ENCODE measurements around the gene NLGN2. TPM values are rescaled to one million over a fixed set of nuclear protein-coding genes. Genes with fewer than 3 reads are reported as not detected.

NLGN2 gene
- total RNA-seq, 1 experiment from 2014 or later = 76.7 TPM

DNA sequence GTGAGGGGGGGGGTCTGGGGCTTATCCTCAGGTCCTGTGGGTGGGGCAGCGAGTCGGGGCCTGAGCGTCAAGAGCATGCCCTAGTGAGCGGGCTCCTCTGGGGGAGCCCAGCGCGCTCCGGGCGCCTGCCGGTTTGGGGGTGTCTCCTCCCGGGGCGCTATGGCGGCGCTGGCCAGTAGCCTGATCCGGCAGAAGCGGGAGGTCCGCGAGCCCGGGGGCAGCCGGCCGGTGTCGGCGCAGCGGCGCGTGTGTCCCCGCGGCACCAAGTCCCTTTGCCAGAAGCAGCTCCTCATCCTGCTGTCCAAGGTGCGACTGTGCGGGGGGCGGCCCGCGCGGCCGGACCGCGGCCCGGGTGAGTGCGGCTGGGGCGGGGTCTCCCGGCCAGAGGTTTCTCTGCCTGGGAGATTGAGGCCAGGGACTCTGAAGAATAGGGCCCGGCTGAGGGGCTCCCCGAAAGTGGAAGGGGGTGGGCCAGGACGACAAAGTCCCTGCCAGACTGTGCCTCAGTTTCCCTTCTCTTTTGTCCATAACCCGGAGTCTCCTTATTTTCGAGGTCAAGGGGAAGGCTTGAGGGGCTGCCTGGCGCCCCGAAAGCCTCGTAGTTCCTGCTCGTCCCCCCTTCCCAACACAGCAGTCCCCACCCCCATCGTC, 31.9 kb downstream of the NLGN2 start, which contains the start of gene FGF11 (continued):
- peak; percentile 30; the same call in 1 of the 2 replicates for TF ChIP-seq FOXP1 (CRISPR knock-in tag; IDR thresholded peaks at IDR 0.05; ENCODE audit: borderline replicate concordance)
- no peak for TF ChIP-seq JAZF1 (CRISPR knock-in tag; IDR thresholded peaks at IDR 0.05)
- 0 out of 2 replicates have a peak, but pooled peaks have one; percentile 17 for TF ChIP-seq MYBL2 (CRISPR knock-in tag; IDR thresholded peaks at IDR 0.05)
- TF ChIP-seq, protein P1, sequence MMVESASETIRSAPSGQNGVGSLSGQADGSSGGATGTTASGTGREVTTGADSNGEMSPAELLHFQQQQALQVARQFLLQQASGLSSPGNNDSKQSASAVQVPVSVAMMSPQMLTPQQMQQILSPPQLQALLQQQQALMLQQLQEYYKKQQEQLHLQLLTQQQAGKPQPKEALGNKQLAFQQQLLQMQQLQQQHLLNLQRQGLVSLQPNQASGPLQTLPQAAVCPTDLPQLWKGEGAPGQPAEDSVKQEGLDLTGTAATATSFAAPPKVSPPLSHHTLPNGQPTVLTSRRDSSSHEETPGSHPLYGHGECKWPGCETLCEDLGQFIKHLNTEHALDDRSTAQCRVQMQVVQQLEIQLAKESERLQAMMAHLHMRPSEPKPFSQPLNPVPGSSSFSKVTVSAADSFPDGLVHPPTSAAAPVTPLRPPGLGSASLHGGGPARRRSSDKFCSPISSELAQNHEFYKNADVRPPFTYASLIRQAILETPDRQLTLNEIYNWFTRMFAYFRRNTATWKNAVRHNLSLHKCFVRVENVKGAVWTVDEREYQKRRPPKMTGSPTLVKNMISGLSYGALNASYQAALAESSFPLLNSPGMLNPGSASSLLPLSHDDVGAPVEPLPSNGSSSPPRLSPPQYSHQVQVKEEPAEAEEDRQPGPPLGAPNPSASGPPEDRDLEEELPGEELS (CRISPR knock-in tag; IDR thresholded peaks at IDR 0.05) = no peak
- TF ChIP-seq, protein P2, sequence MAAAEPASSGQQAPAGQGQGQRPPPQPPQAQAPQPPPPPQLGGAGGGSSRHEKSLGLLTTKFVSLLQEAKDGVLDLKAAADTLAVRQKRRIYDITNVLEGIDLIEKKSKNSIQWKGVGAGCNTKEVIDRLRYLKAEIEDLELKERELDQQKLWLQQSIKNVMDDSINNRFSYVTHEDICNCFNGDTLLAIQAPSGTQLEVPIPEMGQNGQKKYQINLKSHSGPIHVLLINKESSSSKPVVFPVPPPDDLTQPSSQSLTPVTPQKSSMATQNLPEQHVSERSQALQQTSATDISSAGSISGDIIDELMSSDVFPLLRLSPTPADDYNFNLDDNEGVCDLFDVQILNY (CRISPR knock-in tag; IDR thresholded peaks at IDR 0.05) = no peak
- TF ChIP-seq NR2C2 (CRISPR knock-in tag; IDR thresholded peaks at IDR 0.05) = no peak
- TF ChIP-seq ZBTB21 (CRISPR knock-in tag; IDR thresholded peaks at IDR 0.05; ENCODE audit: borderline replicate concordance) = no peak
- TF ChIP-seq ZNF219 (CRISPR knock-in tag; IDR thresholded peaks at IDR 0.05; ENCODE audit: borderline replicate concordance) = no peak
- TF ChIP-seq, protein P3, sequence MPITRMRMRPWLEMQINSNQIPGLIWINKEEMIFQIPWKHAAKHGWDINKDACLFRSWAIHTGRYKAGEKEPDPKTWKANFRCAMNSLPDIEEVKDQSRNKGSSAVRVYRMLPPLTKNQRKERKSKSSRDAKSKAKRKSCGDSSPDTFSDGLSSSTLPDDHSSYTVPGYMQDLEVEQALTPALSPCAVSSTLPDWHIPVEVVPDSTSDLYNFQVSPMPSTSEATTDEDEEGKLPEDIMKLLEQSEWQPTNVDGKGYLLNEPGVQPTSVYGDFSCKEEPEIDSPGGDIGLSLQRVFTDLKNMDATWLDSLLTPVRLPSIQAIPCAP (CRISPR knock-in tag; IDR thresholded peaks at IDR 0.05) = no peak
- TF ChIP-seq, protein P4, sequence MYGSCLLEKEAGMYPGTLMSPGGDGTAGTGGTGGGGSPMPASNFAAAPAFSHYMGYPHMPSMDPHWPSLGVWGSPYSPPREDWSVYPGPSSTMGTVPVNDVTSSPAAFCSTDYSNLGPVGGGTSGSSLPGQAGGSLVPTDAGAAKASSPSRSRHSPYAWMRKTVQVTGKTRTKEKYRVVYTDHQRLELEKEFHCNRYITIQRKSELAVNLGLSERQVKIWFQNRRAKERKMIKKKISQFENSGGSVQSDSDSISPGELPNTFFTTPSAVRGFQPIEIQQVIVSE (CRISPR knock-in tag; IDR thresholded peaks at IDR 0.05; ENCODE audit: borderline replicate concordance) = no peak
- TF ChIP-seq FOXK1 (CRISPR knock-in tag; IDR thresholded peaks at IDR 0.05) = 0 out of 2 replicates have a peak, but pooled peaks have one; percentile 6
- TF ChIP-seq, protein P5, sequence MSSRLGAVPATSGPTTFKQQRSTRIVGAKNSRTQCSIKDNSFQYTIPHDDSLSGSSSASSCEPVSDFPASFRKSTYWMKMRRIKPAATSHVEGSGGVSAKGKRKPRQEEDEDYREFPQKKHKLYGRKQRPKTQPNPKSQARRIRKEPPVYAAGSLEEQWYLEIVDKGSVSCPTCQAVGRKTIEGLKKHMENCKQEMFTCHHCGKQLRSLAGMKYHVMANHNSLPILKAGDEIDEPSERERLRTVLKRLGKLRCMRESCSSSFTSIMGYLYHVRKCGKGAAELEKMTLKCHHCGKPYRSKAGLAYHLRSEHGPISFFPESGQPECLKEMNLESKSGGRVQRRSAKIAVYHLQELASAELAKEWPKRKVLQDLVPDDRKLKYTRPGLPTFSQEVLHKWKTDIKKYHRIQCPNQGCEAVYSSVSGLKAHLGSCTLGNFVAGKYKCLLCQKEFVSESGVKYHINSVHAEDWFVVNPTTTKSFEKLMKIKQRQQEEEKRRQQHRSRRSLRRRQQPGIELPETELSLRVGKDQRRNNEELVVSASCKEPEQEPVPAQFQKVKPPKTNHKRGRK (CRISPR knock-in tag; IDR thresholded peaks at IDR 0.05; ENCODE audit: borderline replicate concordance) = no peak
- no peak for TF ChIP-seq NR1H2 (CRISPR knock-in tag; IDR thresholded peaks at IDR 0.05)
- TF ChIP-seq MXD4 (CRISPR knock-in tag; IDR thresholded peaks at IDR 0.05; ENCODE audit: borderline replicate concordance) = no peak
- TF ChIP-seq ZNF396 (CRISPR knock-in tag; IDR thresholded peaks at IDR 0.05; ENCODE audit: borderline replicate concordance) = no peak
- TF ChIP-seq FOXJ3 (CRISPR knock-in tag; IDR thresholded peaks at IDR 0.05; ENCODE audit: borderline replicate concordance) = no peak
- TF ChIP-seq SMAD3 (CRISPR knock-in tag; IDR thresholded peaks at IDR 0.05; ENCODE audit: borderline replicate concordance) = no peak
- TF ChIP-seq, protein P6, sequence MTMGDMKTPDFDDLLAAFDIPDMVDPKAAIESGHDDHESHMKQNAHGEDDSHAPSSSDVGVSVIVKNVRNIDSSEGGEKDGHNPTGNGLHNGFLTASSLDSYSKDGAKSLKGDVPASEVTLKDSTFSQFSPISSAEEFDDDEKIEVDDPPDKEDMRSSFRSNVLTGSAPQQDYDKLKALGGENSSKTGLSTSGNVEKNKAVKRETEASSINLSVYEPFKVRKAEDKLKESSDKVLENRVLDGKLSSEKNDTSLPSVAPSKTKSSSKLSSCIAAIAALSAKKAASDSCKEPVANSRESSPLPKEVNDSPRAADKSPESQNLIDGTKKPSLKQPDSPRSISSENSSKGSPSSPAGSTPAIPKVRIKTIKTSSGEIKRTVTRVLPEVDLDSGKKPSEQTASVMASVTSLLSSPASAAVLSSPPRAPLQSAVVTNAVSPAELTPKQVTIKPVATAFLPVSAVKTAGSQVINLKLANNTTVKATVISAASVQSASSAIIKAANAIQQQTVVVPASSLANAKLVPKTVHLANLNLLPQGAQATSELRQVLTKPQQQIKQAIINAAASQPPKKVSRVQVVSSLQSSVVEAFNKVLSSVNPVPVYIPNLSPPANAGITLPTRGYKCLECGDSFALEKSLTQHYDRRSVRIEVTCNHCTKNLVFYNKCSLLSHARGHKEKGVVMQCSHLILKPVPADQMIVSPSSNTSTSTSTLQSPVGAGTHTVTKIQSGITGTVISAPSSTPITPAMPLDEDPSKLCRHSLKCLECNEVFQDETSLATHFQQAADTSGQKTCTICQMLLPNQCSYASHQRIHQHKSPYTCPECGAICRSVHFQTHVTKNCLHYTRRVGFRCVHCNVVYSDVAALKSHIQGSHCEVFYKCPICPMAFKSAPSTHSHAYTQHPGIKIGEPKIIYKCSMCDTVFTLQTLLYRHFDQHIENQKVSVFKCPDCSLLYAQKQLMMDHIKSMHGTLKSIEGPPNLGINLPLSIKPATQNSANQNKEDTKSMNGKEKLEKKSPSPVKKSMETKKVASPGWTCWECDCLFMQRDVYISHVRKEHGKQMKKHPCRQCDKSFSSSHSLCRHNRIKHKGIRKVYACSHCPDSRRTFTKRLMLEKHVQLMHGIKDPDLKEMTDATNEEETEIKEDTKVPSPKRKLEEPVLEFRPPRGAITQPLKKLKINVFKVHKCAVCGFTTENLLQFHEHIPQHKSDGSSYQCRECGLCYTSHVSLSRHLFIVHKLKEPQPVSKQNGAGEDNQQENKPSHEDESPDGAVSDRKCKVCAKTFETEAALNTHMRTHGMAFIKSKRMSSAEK (CRISPR knock-in tag; IDR thresholded peaks at IDR 0.05; ENCODE audit: borderline replicate concordance) = no peak
- no peak for TF ChIP-seq ZNF423 (CRISPR knock-in tag; IDR thresholded peaks at IDR 0.05)
- TF ChIP-seq, protein P7, sequence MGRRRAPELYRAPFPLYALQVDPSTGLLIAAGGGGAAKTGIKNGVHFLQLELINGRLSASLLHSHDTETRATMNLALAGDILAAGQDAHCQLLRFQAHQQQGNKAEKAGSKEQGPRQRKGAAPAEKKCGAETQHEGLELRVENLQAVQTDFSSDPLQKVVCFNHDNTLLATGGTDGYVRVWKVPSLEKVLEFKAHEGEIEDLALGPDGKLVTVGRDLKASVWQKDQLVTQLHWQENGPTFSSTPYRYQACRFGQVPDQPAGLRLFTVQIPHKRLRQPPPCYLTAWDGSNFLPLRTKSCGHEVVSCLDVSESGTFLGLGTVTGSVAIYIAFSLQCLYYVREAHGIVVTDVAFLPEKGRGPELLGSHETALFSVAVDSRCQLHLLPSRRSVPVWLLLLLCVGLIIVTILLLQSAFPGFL (CRISPR knock-in tag; IDR thresholded peaks at IDR 0.05; ENCODE audit: borderline replicate concordance) = no peak
- no peak for TF ChIP-seq SMAD4 (CRISPR knock-in tag; IDR thresholded peaks at IDR 0.05)
- TF ChIP-seq ZNF138 (CRISPR knock-in tag; conservative IDR thresholded peaks at IDR 0.05) = no peak
- 0 out of 2 replicates have a peak, but pooled peaks have one; percentile 47 for TF ChIP-seq SP1 (CRISPR knock-in tag; conservative IDR thresholded peaks at IDR 0.05)

All from WTC11 (cell line).